OCI-LY7 (cell line): Measurements from ENCODE around the gene SDF4.
"Not testable (repeated sequence)": the region's sequence is repeated elsewhere in the genome, so short reads cannot be mapped to it uniquely, and the experiment has no call there.

Source experiments
- CTCF ChIP-seq: fragments of 200-600 bp; sonication (generic); conservative IDR thresholded peaks from 2 replicates; pipeline ENCODE4 v1.5.1; 2014; ENCODE audit warnings: mild to moderate bottlenecking, antibody characterized with exemption, low read length, moderate library complexity, mixed read lengths
- EZH2phosphoT487 ChIP-seq: fragments of 200-600 bp; sonication (generic); IDR thresholded peaks from 2 replicates; pipeline ENCODE4 v1.6.1; 2018; ENCODE audit warnings: low read depth, borderline replicate concordance, mild to moderate bottlenecking, mixed run types, antibody characterized with exemption, low read length, moderate library complexity, mixed read lengths

- not testable (repeated sequence) for TF ChIP-seq CTCF, EZH2phosphoT487
Observed at GRCh38 chr1:1195726-1196125, 36.1 kb downstream of the SDF4 start.
